Mucosa of gallbladder (tissue), 1 donor: ENCODE data around the gene MACF1. TPM values are rescaled to one million over a fixed set of nuclear protein-coding genes. Genes with fewer than 3 reads are reported as not detected.

Experiments used
- DNase-seq: peaks from one replicate; pipeline ENCODE4 v3.0.0-alpha.2; 2020; ENCODE audit warnings: low spot score
- total RNA-seq: library from RNA; stranded (reverse); gene quantifications from one replicate; pipeline ENCODE4 v1.2.1, GENCODE V29; 2021
- donor health status: DM: no; HTN: no; CAD: no.

MACF1 gene
- total RNA-seq, 1 donor from 2014 or later: 404 TPM

GRCh38 chr1:39301606-39302005, 97.1 kb downstream of the MACF1 start:
- DNase-seq: no peak

GRCh38 chr1:39305555-39305954, 101.1 kb downstream of the MACF1 start:
- DNase-seq: no peak

GRCh38 chr1:39310015-39310414, 105.5 kb downstream of the MACF1 start:
- no peak for DNase-seq

- DNase-seq: no peak
These were observed 106.2 kb downstream of the MACF1 start for GRCh38 chr1:39310691-39311090.

- DNase-seq: no peak
These were observed 112.6 kb downstream of the MACF1 start for GRCh38 chr1:39317111-39317510.

- no peak for DNase-seq
These were observed 113.6 kb downstream of the MACF1 start for GRCh38 chr1:39317910-39318633.

- DNase-seq: no peak
These were observed 117.5 kb downstream of the MACF1 start for GRCh38 chr1:39321979-39322378.

GRCh38 chr1:39322431-39322830, 117.9 kb downstream of the MACF1 start:
- no peak for DNase-seq

GRCh38 chr1:39324888-39325287, 120.4 kb downstream of the MACF1 start:
- no peak for DNase-seq

- no peak for DNase-seq
These were observed 122.3 kb downstream of the MACF1 start for GRCh38 chr1:39326836-39327235.

GRCh38 chr1:39328095-39328494, 123.6 kb downstream of the MACF1 start:
- no peak for DNase-seq

- no peak for DNase-seq
These were observed 124.2 kb downstream of the MACF1 start for GRCh38 chr1:39328586-39329121.

- DNase-seq: no peak
These were observed 127.2 kb downstream of the MACF1 start for GRCh38 chr1:39331647-39332046.

GRCh38 chr1:39332291-39332690, 127.8 kb downstream of the MACF1 start:
- no peak for DNase-seq

- no peak for DNase-seq
These were observed 128.3 kb downstream of the MACF1 start for GRCh38 chr1:39332828-39333227.

GRCh38 chr1:39333296-39333695, 128.8 kb downstream of the MACF1 start:
- DNase-seq: no peak

GRCh38 chr1:39335216-39335615, 130.7 kb downstream of the MACF1 start:
- DNase-seq: no peak

- DNase-seq: no peak
These were observed 132.6 kb downstream of the MACF1 start for GRCh38 chr1:39337067-39337466.

- no peak for DNase-seq
These were observed 138.3 kb downstream of the MACF1 start for GRCh38 chr1:39342776-39343175.

GRCh38 chr1:39344394-39345154, 140.1 kb downstream of the MACF1 start:
- DNase-seq: peak; percentile 48

GRCh38 chr1:39346872-39347271, 142.4 kb downstream of the MACF1 start:
- no peak for DNase-seq

- no peak for DNase-seq
These were observed 143.8 kb downstream of the MACF1 start for GRCh38 chr1:39348278-39348677.

GRCh38 chr1:39352881-39353280, 148.4 kb downstream of the MACF1 start:
- no peak for DNase-seq
